Measurements from ENCODE around the gene SND1.

- TF ChIP-seq POLR2AphosphoS5 (IDR thresholded peaks at IDR 0.05), result no peak
- no peak for TF ChIP-seq POLR2A (IDR thresholded peaks at IDR 0.05)
- TF ChIP-seq CTCF (IDR thresholded peaks at IDR 0.05), result no peak
Measured at GRCh38 chr7:128030263-128030653, 378.3 kb downstream of the SND1 start.

Data from breast epithelium (tissue), 3 donors.